UCSD-AML1 (cell line): ENCODE results near the gene FYB1.
A peak's percentile ranks its signal among the peaks of the same experiment; 100 is the strongest.

ENCODE experiments used
- DNase-seq: peaks from one replicate; lab custom pipeline; 2025; ENCODE audit not compliant: unreplicated experiment; lab: John Stamatoyannopoulos, UW

Gene FYB1

GRCh38 chr5:39092581-39093351 is 126.6 kb downstream of the FYB1 start:
- no peak for DNase-seq

- DNase-seq, result no peak
Observed at GRCh38 chr5:39091940-39092580, 127.3 kb downstream of the FYB1 start.

- DNase-seq, result no peak
Observed at GRCh38 chr5:39083968-39084367, 135.4 kb downstream of the FYB1 start.

GRCh38 chr5:39082995-39083394 is 136.4 kb downstream of the FYB1 start:
- DNase-seq, result no peak

- DNase-seq, result no peak
Observed at GRCh38 chr5:39080597-39081204, 138.7 kb downstream of the FYB1 start.

GRCh38 chr5:39080168-39080567 is 139.2 kb downstream of the FYB1 start:
- DNase-seq, result no peak

- no peak for DNase-seq
Observed at GRCh38 chr5:39079147-39079546, 140.2 kb downstream of the FYB1 start.

GRCh38 chr5:39076757-39077728 is 142.3 kb downstream of the FYB1 start:
- DNase-seq, result no peak

GRCh38 chr5:39076101-39076756 is 143.1 kb downstream of the FYB1 start:
- DNase-seq, result no peak

GRCh38 chr5:39074017-39074814 is 145.1 kb downstream of the FYB1 start, which contains the start of gene RICTOR:
Gene RICTOR, minus strand, starts transcription at chr5:39074399. Its CDS starts 22 bp downstream, at chr5:39074377.
- peak; percentile 92 for DNase-seq

GRCh38 chr5:39073767-39074016 is 145.7 kb downstream of the FYB1 start:
- DNase-seq, result no peak

- peak; percentile 71 for DNase-seq
Observed at GRCh38 chr5:39072925-39073766, 146.2 kb downstream of the FYB1 start.

- no peak for DNase-seq
Observed at GRCh38 chr5:39068099-39068498, 151.3 kb downstream of the FYB1 start.

- no peak for DNase-seq
Observed at GRCh38 chr5:39064450-39064849, 154.9 kb downstream of the FYB1 start.

GRCh38 chr5:39063037-39063436 is 156.3 kb downstream of the FYB1 start:
- no peak for DNase-seq

GRCh38 chr5:39062530-39062929 is 156.8 kb downstream of the FYB1 start:
- DNase-seq, result no peak

GRCh38 chr5:39062104-39062503 is 157.3 kb downstream of the FYB1 start:
- no peak for DNase-seq

GRCh38 chr5:39059064-39059463 is 160.3 kb downstream of the FYB1 start:
- no peak for DNase-seq
